ENCODE measurements around the gene SLCO3A1.

SLCO3A1 gene

DNA sequence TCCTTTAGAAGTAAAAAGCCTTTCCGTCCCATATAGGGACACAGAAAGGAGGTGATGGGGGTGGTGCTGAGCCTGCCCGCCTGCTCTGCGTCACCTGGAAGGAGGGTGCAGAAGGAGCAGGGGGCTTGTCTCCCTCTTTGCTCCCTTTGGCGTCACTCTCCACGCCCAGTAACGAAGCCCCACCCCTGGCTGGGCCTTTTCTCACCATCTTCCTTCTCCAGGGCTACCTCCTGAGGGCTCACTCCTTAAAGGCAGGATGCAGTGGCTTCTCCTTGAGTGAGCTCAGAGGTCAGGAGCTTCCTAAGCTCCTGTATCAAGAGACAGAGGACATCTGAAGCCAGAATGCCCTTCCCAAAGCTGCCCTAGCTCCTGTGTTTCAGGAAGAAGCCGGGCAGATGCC is 31.5 kb downstream of the SLCO3A1 start:
- no peak for ATAC-seq

GRCh38 chr15:91885714-91886270 is 32.3 kb downstream of the SLCO3A1 start:
- no peak for ATAC-seq

DNA sequence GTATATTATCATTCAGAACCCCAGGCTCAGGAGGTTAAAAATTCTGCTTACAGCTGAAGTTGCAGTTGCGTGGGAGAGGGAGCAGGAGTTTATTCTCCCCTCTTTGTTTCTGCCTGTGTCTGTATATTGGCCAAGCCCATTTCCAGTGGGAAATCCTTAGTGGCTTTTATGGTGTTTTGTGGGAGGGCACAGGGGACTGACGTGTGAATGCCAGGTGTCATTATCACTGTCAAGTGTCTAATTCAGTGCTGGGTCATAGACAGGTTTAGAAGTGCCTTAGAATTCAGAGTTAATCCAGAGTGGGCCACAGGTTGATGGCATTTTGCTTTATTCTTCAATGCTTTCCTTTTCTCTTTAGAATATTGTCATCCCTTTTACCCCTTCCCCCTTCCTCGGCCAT is 33.4 kb downstream of the SLCO3A1 start:
- no peak for ATAC-seq

- no peak for ATAC-seq
Measured at GRCh38 chr15:91887321-91887720, 33.8 kb downstream of the SLCO3A1 start.

DNA sequence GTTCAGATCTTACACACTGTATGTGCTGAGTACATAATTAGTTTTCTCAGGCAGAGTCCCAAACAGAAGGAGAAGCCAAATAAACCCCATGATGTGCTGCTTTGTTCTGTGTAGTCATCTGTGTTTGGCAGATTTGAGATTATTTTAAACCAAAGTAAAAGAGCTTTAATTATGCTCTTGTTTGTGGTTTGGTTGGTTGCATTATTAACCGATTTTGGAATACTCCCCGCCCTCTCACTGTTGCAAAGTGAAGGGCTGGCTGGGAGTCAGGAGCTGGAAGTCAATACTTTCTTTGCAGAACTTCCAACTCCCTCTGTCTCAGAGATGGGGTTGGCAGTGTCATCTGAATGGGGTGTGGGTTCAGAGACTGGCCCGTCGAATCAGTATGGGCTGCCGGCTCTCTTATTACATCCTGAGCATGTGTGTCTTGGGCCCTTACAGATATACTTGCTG is 34.4 kb downstream of the SLCO3A1 start:
- no peak for ATAC-seq

GRCh38 chr15:91889111-91889815 is 35.8 kb downstream of the SLCO3A1 start:
- no peak for ATAC-seq

GRCh38 chr15:91890614-91891013 is 37.1 kb downstream of the SLCO3A1 start:
- ATAC-seq, result no peak

GRCh38 chr15:91891101-91891500 is 37.6 kb downstream of the SLCO3A1 start:
- no peak for ATAC-seq

- ATAC-seq, result no peak
Measured at GRCh38 chr15:91891788-91892345, 38.4 kb downstream of the SLCO3A1 start.

GRCh38 chr15:91892436-91892835 is 38.9 kb downstream of the SLCO3A1 start:
- no peak for ATAC-seq

DNA sequence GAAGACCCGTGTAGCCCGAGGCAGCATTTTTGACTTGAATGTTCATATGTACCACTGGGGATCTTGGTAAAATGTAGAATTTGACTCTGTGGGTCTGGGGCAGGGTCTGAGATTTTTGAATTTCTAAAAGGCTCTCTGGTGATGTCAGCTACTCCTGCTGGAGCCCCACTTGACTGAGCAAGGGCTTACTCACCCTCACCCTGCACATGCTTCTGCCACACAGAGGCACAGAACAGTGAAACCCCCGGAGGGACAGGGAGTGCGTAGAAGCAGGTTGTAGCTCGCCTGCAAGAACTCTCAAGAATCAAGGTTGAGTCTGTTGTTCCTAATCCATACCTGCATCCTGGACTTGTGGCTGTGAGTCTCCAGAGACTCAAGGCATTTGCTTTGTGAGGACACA is 41.1 kb downstream of the SLCO3A1 start:
- ATAC-seq, result no peak

GRCh38 chr15:91895051-91895450 is 41.5 kb downstream of the SLCO3A1 start:
- no peak for ATAC-seq

- no peak for ATAC-seq
Measured at GRCh38 chr15:91896341-91897055, 43.0 kb downstream of the SLCO3A1 start.

DNA sequence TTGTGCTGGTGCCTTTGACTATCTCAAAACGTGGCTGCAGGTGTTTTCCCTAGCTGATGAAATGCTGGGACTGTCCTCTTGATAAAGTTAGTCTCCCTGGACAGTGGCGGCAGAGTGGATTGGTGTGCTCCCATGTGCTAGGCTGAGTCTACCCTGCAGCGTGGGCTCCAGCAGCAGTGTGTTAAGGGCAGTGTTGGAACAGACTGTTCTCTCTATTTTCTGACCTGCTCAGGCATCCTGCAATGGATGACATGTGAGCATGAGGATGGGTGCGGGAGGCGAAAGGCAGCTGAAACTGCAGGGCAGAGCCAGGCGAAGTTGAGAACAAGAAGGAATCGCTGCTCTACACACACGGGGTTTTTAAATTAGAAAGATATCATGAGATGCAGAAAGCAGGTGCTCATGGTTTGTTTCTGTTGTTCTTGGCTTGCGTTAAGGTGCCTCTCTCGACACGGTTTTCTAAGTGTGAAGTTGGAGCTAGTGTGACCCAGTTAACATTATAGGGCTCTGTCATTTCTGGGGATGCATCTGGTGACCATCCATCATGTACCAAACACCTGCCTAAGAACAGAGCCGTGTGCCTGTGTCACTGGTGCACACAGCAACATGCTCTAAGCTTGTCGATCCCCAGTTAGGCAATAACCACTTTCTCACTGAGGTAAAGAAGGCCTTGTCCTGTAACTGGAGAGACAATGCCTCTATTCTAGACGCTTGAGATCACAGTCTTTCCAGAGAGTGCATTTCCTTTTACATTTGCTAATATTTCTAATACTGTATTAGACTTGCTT is 44.3 kb downstream of the SLCO3A1 start:
- no peak for ATAC-seq

DNA sequence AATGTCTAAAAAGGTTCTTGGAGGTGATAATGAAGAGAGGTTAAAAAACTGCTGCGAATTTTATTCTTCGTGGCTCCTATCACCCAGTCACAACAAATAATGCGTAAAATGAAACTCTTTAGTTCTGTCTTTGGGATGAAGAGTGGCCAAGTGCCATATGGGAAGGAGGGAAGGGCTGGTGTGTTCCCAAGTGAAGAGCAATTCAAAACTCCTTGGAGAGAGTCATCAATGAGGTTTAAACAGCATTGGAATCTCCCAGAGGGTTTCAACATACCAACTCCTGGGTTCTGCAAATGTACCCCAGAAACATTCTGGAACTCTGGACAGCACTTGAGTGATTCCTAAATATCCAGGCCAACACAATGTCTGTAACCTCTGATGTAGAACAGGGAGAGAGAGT is 45.3 kb downstream of the SLCO3A1 start:
- no peak for ATAC-seq

GRCh38 chr15:91904942-91905341 is 51.4 kb downstream of the SLCO3A1 start:
- no peak for ATAC-seq

DNA sequence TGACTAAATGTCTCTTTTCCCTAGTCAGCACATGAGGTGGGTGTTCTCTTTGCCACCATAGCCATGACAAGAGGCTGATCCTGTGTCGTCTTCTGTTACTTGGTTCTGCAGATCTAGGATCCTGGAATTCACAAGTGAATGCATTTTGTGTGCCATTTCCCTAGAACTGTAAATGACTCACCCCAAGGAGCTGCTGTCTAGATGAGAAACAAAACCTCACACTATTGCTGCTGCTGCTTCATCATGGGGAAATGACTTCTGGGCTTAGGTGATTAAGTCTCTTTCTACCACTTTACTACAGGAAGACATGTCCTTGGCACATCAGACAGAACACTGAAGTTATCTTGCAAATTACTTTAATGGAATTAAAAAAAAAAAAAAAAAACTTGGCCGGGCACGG is 54.9 kb downstream of the SLCO3A1 start:
- ATAC-seq, result peak in 1 of 2 donors; percentile 30

- ATAC-seq, result no peak
Measured at GRCh38 chr15:91909111-91909510, 55.6 kb downstream of the SLCO3A1 start.

DNA sequence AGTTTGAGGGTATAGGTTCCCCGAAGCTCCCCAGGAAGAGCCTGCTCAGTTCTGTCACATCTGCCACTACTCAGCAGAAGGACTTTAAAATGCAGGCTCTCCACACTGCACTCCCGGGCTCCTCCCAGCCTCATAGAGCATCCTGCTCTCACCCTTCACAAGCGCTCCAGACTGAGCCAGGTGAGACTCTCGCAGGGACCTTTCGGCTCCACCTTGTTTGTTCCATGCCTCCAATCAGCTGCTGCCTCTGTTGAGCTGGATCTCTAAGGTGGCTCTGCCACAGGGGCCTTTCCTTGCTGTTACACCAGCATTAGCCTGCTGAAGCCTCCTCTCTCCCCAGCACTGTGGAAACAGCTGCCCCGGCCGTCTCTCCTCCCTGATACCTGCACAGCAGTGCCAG is 56.1 kb downstream of the SLCO3A1 start:
- ATAC-seq, result no peak

DNA sequence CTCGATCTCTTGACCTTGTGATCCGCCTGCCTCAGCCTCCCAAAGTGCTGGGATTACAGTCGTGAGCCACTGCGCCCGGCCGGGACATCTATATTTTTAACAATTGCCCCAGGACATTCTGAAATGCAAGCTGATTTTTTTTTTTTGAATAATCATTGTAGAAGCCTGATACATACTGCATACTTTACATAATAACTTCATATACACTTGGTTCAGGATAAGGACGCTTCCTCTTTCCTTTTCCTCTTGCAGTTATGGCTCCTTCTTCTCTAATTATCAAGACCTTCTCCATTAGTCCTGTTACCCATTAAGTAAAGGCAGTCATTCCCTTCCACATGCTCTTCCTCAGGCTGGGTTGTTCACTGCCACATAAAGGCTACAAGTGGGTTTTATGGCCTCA is 58.3 kb downstream of the SLCO3A1 start:
- no peak for ATAC-seq

DNA sequence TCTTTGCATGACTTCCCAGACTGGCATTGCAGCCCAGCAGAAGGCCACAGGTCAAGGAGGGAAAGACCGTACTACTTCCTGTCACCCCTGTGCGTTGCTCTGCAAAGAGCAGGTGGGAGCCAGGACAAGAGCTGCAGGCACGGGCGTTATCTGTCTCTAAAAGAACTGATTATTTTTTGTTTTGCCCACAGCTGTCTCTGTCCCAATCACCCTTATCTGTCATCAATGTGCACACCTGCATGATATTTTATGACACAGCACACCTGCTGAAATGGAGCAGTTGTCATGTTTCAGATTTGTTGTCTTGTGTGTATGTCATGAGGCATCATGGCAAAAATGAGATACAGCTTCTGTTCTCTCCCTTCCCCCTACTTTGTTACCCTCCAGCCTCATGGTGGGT is 58.8 kb downstream of the SLCO3A1 start:
- no peak for ATAC-seq

DNA sequence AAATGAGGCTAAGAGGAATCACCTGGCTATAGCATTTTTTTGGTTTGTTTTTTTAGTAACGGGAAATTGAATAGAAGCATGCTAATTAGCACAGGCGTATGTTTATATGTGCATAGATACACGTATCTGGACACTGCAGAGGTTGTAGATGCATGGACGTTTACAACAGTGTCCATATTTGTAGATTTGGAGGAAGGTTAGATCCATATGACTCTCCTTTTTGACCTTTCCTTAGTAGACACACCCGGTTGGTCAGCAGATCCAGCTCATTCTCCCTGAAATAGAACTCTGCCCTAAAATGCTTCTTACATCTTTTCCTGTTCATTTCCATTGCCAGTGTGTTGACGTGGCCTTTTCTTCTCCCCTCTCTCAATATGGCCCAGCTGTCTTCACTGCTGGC is 60.1 kb downstream of the SLCO3A1 start:
- no peak for ATAC-seq

- no peak for ATAC-seq
Measured at GRCh38 chr15:91915576-91915975, 62.1 kb downstream of the SLCO3A1 start.

All from activated CD4-positive, CD25-positive, alpha-beta regulatory T cell treated with anti-CD3 and anti-CD28 coated beads, Interleukin-2, amount 50 U/mL, for 24 hours (primary cell).